NCI-H2227 (cell line): Measurements from ENCODE around the gene FAM163A.
"Not testable (repeated sequence)": the region's sequence is repeated elsewhere in the genome, so short reads cannot be mapped to it uniquely, and the experiment has no call there.

Source experiments
- DNase-seq: peaks from one replicate; lab custom pipeline; 2025; ENCODE audit not compliant: unreplicated experiment; lab: John Stamatoyannopoulos, UW

The FAM163A gene

DNA sequence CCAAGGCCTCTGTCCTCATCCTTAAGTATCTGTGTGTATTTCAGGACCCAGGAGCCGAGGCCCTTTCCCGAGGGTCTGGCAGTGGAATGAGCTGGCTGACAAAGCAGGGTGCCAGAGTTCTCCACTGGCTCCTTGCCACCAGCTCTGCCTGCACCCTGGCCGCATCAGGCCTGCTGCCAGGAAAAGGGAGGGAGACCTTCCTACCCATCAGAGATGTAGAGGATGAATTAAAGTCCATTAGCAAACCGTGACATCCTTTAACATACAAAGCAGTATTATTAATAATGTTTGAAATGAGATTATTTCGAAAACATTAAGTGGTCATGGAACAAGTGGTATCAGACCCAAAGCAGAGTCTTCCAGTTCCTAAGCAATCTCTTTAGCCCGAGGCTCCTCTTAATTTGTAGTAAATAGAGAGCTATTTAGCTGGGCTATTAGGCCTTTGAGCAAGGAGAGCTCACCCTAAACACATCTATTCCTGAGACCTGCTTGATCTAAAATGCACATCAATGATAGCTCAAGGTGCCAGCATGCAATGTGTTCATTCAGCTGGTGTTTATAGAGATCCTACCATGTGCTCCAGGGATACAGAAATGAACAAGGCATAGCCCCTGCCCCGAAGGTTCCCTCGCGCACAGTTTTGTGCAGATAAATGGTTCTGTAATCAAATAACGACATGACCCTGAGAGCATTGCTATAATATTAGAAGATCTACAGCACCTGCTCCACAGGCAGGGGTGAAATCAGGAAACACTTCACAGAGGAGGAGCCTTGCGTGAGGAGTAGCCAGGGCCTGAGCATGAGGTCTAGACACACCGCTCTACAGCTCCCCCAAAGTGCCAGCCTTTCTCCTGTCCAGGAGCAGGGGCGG lies 44.0 kb downstream of the FAM163A start:
- DNase-seq, result peak; percentile 55

DNA sequence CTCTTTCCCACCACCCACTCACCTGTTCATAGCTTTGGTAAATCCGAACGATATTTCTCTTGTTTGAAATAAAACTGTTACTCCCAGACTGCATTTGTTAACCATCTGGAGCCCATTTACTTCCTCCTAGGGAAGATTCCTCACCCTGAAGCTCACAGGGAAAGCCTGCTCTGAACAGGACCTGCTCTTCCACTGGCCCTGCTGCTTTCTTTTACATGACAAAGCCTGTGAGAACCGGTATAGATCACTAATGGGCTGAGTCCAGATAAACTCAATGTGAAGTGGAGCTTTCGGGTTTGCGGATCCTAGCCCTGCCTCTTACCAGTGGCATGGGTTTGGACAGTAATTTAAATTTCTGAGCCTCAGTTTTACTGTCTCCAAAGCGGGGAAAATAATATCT lies 45.2 kb downstream of the FAM163A start:
- DNase-seq, result no peak

DNA sequence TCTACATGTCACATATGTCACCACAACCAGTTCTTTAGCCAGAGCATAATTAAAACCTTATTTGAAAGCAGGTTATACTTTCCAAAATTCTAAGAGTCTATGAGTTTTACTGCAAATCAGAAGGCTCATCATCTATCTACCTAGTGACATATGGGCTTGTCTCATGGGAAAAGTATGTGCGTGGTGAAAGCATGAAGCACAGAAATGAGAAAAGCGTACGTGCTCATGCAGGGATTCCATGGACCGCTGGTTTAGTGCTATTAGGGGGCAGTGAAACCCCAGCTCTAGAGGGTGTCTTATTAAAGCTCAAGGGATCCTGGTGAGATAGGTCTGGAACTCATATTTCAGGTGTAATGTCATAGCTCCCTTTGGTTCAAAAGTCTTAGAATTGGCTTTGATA lies 50.2 kb downstream of the FAM163A start:
- no peak for DNase-seq

DNA sequence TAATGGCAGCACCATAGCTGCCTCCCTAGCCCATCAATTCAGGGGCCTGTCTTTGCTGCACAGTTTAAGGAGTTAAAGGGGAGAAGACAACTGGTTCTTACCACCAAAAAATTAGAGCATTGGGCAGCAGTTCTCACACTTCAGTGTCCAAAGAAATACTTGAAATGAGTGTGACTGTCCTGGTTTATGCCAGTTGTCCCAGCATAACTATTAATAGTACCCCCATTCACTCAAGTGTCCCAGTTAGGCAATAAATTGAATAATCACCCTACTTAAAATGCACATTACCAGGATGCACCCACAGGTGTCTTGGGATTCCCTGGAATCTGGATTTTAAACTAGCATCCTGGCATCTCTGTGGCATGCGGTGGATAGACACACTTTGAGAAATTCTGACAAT lies 51.1 kb downstream of the FAM163A start:
- no peak for DNase-seq

DNA sequence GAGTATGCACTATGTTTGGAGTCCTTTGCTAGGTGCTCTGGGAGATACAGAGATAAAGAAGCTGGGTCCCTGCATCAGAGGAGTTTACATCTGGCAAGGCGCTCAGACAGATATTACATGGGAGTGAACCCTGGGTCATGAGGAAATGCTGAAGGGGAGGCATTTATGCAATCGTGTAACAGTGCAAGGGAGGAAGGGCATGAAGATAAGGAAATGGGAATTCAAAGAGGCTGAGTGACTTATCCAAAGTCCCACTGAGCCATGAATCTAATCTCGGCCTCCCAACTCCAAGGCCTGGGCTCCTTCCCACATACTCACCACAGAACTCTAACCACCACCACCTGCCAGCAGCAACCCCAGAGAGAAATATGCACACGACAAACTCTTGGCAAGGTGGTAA lies 51.6 kb downstream of the FAM163A start:
- DNase-seq, result no peak

DNA sequence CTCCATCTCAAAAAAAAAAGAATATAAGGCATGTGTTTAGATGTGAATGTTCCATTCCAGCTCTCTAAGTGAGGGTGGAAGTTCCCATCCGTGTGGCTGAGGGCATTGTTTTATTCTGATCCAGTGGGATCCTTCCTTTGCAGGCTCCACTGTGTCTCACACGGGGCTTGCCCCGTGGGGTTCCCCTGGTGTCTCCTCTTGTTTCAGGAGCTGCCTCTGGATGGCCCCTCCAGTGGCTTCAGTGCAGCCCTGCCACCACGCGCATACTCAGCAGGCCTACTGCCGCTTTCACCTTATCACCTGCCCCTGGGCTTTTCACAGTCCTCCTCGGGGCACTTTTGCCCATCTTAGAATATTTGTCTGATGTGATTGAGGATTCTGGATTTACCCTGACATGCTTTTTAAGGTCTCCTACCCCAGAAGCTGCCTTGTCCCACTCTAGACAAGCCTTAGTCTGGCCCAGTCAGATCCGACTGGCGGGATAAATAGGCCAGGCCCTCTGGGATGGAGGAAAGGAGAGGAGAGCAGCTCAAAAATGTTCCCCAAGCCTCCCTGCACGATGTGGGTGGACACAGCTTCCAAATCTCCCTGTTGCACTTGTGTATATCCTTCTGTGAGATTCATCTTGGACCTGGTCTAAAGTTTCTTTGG lies 55.2 kb downstream of the FAM163A start:
- DNase-seq, result no peak

DNA sequence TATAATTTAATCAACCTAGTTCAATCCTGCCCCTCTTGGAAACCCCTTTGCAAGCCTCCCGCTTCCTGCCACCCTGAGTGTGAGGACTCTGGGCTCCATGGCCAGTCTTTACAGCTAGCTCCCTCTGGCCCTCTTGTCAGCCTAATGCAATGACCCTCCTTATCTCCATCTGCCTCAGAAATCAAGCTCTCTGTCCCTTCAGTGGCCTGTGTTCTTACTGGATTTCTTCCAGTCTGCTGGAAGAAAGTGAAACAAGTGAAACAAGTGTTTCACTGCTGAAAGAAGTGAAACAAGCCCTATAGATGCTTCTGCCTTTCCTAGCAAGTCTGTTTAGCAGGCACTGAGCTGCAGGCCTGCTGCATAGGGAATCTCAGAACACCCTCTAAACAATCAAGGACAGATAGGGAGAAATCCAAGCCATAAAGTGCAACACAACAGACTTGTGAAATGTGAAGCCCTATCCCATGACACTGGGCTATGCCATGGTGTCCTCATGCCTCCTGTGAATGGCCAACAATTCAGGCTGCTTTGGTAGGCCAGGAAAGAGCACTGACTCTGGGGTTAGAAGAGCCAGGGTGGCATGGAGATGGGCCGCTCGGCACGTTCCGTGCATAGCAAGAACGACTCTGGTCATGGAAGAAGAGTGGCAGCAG lies 55.9 kb downstream of the FAM163A start:
- no peak for DNase-seq

DNA sequence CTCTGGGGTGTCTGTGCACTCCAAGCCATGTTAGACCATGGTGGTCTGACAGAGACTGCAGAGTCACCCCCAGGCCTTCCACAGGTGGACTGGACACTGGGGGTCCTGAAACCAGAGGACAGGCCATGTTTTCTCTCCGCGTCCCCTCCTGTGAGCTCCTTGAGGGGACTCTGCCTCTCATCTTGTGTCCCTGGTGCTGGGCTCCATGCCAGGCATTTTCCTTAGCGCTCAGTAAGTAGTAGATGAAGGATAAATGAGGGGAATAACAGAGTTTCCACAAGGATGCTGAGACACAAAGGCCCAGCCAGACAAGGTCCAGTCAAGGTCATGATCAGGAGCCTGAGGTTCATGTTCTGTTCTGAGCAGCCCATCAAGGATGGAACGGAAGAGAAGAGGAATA lies 57.4 kb downstream of the FAM163A start:
- no peak for DNase-seq

DNA sequence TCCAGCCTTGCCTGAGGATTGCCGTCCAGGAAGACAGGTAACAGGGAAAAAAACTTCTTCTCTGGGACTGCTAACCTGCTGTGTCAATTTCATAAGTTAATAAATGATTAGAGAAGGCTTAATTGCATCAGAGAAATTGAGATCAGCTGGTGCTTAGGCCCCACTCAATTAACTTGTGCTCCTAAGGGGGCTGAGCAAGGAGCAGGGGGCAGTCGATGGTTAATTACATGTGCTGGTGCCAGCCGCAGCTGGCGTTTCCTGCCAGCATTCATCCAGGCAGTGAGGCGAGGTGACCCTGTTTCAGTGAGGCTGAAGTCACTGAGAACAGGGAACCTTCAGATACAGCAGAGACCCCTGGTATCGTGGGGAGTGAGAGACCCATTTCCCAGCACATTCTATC lies 60.0 kb downstream of the FAM163A start:
- no peak for DNase-seq

DNA sequence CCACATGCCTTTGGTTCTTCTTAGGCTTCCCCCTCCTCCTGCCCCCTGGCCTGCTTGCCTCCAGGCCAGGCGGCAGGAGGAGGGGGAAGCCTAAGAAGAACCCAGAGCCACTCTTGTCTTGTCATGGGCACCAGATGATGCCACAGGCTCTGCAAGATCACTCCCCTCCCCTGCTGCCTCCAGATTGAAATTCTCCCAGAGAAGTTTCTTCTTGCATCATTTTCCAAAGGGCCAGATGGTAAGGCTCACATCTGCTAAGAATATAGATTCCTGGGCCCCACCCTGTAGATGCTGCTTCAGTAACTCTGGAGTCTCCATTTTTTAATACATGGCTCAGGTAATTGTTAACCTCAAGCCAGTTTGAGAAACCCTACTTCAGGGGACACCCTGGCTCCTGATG lies 60.8 kb downstream of the FAM163A start:
- DNase-seq, result no peak

DNA sequence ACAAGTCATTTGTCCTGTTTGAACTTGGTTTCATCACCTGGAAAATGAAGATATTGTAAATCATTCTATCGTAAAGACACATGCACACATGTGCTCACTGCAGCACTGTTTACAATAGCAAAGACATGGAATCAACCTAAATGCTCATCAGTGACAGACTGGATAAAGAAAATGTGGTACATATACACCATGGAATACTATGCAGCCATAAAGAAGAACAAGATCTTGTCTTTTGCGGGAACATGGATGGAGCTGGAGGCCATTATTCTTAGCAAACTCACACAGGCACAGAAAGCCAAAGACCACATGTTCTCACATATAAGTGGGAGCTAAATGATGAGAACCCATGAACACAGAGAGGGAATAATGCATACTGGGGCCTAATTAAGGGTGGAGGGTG lies 61.3 kb downstream of the FAM163A start:
- not testable (repeated sequence) for DNase-seq

DNA sequence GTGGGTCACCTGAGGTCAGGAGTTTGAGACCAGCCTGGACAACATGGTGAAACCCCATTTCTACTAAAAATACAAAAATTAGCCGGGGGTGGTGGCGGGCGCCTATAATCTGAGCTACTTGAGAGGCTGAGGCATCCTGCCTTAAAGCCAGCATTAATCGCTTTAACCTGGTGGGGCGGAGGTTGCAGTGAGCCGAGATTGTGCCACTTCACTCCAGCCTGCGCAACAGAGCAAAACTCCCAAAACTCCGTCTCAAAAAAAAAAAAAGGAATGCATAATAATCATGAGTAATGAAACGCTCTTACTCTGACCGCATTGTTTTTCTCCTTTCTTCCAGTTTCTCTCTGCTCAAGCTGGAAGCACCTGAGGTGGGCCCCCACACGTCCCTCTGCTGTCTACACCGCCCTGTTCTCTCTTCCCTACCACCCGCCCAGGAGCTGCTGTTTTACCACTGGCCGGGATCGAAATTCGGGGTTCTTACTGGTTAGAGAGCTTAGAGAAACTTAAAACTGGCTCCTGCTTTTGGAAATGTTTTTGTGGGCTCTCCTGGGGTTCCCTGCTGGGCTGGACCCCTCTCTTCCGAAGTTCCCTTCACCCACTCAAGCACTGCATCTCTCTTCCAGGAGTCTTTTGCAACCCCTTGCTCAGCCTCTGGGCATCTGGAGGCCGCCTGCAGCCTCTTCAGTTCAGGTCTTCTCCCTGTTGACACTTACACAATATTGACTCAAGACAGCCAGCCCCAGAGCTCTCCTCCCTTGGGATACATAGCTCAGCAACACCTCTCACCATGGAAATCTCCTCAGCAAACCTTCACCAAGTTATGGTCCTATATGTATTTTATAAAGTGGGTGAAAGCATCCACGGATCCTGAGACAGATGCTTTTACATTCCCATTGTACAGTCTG lies 62.5 kb downstream of the FAM163A start:
- DNase-seq, result no peak

DNA sequence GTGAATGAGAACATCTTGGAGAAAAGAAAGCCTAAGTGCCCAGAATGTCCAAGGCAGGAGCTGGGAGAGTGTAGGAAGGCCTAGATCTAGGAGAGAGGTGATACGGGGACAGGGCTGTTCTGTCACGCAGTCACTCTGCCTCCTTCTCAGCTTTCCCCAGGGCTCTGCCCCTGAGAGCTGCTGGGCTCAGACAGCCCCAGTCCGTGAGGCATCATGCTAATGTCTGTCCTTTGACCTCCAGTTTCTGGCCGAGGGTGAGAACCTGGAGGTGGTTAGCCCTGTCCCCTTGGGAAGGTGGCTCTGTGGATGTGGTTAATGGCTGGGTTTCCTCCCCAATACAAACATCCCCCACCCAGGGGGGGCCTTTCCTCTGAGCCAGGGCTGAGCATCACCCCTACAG lies 63.2 kb downstream of the FAM163A start:
- DNase-seq, result no peak

DNA sequence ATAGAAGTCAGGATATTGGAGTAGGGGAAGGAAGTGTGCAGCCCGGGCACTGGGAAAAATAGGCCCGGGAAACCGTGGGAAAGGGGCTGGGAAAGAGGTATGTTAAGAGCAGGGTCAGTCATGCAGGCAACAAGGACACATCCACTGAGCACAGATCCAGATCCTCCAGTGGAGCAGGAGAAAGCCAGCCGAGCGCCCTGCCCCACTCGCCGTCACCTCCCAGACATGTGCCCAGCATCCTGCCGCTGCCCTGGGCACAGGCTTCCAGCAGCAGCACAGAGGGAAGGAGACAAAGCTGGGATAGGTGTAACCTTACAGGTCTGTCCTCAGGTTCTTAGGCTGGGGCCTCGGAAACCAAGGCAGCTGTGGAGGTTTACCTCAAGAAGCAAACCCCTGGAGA lies 64.2 kb downstream of the FAM163A start:
- no peak for DNase-seq

DNA sequence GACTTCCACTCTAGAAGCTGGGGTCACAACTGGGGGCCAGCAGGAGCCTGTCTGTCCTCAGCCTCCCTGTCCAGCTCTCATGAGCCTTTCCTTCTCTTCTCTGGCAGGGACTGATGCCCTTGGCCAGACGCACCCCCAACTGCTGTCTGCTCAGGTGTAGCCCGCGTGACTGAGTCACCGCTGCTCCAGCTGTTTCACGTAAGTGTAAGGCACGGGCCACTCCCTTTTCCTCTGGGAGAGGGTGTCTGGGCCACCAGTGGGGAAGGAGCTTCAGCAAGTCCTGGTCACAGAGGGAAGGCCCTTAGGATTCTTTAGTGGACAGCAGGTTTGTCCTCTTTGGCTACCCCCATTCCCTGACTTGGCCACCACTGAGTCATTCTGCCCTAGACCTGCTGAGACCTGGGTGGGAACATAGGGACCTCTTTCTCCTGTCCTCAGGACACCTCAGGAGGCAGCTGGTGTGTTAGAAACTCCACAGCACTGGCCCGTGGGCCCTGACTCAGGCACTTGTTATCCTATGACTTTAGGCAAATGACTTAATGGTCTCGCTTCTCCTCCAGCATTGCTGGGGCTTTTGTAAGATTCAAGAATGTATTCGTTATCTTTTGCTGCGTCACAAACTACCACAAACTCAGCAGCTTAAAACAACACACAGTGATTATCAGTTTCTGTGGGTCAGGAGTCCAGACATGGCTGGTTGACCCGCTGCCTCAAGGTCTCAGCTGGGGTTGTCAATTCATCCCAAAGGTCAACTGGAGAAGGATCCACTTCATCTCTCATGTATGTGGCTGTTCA lies 64.8 kb downstream of the FAM163A start:
- DNase-seq, result no peak

DNA sequence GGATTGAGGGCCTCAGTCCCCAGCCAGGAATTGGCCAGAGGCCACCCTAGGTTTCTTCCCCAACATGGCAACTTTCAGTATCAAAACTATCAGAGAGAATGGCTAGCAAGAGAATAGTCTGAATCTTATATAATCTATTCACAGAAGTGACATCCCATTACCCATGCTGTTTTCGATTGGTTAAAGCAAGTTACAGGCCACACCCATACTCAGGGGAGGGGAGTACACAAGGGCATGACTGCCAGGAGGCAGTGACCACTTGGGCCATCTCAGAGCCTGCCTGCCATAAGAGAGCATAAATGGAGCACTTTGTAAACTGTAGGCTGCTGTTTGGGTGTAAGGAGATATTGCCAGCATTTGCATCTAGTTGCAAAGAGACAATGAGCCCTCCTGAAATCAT lies 65.4 kb downstream of the FAM163A start:
- DNase-seq, result no peak

DNA sequence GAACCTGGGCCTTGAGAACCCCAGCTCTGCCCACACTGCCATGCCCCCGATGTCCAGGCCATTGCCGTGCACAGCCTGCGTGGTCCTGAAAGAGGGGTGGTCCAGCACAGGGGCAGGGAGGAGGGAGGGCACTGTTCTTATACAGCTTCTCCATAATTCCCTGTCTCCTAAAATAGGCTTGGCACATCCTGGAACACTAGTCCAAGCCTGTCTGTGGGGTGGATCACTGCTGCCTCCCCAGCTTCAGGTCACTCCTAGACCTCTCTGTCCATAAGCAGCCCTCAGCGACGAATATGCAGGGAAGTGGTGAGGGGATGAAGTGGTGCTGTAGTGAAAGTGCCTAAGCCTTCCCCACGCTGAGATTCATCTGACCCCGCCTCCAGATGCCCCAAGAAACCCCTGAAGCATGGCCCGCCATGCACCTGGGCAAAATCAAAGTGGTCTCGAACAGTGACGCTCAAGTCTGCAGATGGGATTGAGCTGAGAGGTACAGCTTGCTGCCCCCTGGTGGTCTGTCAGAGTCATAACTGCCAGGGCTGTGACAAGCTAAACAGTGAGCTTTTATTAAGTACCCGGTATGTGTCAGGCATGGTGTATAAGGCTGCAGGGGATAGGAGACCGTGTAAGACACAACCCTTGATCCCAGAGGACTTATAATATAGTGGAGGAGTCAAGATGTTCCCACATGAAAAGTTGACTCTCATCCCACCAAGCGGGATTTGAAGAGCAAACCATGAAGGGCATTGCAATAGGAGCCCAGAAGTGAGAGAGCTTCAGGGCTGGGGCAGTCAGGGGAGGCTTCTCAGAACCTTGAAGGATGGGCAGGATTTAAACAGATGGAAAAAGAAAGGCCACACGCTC lies 66.6 kb downstream of the FAM163A start:
- peak; percentile 85 for DNase-seq

DNA sequence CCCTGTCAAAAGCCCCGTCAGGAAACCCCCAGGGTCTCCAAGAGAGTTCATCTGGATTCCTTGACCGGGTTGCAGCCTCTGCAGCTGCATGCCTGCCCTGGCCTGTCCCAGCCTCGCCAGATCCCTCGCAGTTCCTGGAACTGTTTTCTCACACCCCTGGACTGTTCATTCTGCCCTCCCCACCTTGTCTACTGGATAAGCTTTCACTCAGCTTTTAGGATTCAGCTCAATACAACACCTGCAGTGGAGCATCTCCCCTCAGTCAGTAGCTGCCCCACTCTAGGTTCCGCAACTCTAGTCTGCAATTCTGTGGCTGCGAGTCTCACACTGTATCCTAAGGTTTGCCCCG lies 67.2 kb downstream of the FAM163A start:
- DNase-seq, result no peak

DNA sequence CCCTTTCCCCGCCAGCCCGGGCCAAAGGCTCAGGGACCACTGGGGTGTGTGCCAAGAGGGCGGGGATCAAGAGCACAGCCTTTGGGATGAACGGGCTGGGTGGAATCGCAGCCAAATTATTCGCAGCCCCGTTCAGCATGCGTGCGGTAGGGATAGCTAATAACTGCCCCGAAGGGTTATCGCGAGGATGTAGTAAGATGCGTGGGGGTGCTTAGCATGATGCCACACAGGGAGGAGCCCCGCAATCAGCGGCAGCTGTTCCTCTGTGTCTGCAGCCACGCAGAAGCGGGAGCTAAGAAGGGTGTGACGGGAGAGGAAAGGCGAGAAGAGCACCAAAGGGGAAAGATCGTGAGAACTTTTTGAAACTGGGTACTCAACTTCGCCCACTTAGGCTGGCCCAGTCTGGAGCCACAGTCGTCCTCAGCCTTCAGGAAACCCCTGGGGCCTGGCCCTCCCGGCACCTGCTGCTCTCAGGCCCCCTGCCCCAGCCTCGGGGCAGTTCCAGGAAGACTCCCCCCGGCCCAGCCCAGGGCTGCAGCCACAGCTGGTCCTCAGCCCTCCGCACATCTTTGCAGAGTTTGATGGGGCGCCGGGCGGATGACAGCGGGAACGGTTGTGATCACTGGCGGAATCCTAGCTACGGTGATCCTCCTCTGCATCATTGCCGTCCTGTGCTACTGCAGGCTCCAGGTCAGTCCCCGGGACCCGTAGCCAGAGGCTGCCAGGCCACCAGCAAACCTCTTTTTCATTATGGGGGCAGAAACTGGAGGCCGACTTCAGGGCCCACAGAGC lies 69.6 kb downstream of the FAM163A start:
- no peak for DNase-seq
